ENCODE data around the gene C14orf132. TPM values are rescaled to one million over a fixed set of nuclear protein-coding genes. Genes with fewer than 3 reads are reported as not detected.

C14orf132 gene
- total and polyA plus RNA-seq, 10 of the 15 experiments (the other 5 are each of a cell fraction or from before 2014, with no cell fraction given), result under 0.01 to 1.2 (median 0.03) TPM; not detected in 2

DNA sequence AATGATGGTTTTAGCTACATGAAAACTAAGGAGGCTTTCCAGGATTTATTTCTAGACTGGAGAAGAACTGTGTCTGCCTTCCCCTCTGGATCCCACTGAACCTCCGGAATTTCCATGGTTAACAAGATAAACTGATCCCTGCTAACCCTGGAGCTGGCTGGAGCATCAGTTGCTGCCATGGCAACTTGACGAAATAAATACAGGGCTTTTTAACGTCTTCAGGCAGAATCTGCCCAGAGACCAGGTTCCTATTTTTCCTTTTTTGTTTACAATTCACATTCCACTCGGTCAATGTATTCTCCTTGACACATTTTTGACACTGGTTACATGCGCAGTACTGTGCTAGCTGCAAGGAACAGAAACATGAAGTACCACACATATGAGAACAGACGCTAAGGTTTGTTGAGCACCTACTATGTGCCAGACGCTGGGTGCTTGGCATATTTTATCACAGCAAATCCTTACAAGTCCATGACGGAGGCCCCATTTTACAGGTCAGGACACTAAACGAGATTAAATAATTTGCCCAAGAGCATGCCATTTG, 1.7 kb downstream of the C14orf132 start:
- TF ChIP-seq ZZZ3 (IDR thresholded peaks at IDR 0.05; ENCODE audit: control insufficient read depth, insufficient read length, low read depth) (no peak), BHLHE40 (IDR thresholded peaks at IDR 0.05; ENCODE audit: borderline replicate concordance in 1 of 2, low read depth in 2 of 2, low read length in 1 of 2) (no peak), SMAD1 (IDR thresholded peaks at IDR 0.05; ENCODE audit: low read depth, partially characterized antibody) (no peak), NR2C1 (IDR thresholded peaks at IDR 0.05) (no peak), CBFB (IDR thresholded peaks at IDR 0.05; ENCODE audit: low read depth) (no peak), NR2F1 (conservative IDR thresholded peaks at IDR 0.05) (no peak)
- TF ChIP-seq, protein P1, sequence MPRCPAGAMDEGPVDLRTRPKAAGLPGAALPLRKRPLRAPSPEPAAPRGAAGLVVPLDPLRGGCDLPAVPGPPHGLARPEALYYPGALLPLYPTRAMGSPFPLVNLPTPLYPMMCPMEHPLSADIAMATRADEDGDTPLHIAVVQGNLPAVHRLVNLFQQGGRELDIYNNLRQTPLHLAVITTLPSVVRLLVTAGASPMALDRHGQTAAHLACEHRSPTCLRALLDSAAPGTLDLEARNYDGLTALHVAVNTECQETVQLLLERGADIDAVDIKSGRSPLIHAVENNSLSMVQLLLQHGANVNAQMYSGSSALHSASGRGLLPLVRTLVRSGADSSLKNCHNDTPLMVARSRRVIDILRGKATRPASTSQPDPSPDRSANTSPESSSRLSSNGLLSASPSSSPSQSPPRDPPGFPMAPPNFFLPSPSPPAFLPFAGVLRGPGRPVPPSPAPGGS (IDR thresholded peaks at IDR 0.05; ENCODE audit: borderline replicate concordance, insufficient read depth, low read depth, low read length, poor library complexity, severe bottlenecking), result no peak
- TF ChIP-seq, protein P2, sequence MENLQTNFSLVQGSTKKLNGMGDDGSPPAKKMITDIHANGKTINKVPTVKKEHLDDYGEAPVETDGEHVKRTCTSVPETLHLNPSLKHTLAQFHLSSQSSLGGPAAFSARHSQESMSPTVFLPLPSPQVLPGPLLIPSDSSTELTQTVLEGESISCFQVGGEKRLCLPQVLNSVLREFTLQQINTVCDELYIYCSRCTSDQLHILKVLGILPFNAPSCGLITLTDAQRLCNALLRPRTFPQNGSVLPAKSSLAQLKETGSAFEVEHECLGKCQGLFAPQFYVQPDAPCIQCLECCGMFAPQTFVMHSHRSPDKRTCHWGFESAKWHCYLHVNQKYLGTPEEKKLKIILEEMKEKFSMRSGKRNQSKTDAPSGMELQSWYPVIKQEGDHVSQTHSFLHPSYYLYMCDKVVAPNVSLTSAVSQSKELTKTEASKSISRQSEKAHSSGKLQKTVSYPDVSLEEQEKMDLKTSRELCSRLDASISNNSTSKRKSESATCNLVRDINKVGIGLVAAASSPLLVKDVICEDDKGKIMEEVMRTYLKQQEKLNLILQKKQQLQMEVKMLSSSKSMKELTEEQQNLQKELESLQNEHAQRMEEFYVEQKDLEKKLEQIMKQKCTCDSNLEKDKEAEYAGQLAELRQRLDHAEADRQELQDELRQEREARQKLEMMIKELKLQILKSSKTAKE (IDR thresholded peaks at IDR 0.05; ENCODE audit: low read depth, poor library complexity, severe bottlenecking), result no peak
- TF ChIP-seq, protein P3, sequence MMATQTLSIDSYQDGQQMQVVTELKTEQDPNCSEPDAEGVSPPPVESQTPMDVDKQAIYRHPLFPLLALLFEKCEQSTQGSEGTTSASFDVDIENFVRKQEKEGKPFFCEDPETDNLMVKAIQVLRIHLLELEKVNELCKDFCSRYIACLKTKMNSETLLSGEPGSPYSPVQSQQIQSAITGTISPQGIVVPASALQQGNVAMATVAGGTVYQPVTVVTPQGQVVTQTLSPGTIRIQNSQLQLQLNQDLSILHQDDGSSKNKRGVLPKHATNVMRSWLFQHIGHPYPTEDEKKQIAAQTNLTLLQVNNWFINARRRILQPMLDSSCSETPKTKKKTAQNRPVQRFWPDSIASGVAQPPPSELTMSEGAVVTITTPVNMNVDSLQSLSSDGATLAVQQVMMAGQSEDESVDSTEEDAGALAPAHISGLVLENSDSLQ (IDR thresholded peaks at IDR 0.05), result no peak
- in situ Hi-C loops (cut with MboI), result no loop called here
- H3K36me3 ChIP-seq (ENCODE audit: control insufficient read depth in 2 of 2, insufficient read depth in 2 of 2, low read length in 1 of 2), result no peaks in the 10 kb centered on the region
- FAIRE-seq (no peak), DNase-seq (ENCODE audit: low read depth, low spot score) (no peak), ATAC-seq (no peak)
- no peaks in the 10 kb centered on the region for H3K79me2 ChIP-seq (ENCODE audit: control insufficient read depth, insufficient read depth, low read length)
- peaks cover 7 to 12% of the 10 kb centered on the region in 2 experiments; a peak in 3 of 4 replicates for H3K27me3 ChIP-seq (replicated peaks in 1 of 2; ENCODE audit: control insufficient read depth in 2 of 2, insufficient read depth in 2 of 2, low read length in 1 of 2)
- POLR2A ChIA-PET, result no interaction called here
- H3K9ac ChIP-seq (ENCODE audit: control insufficient read depth, insufficient read depth, low read length), result no peak overlapping the region
- CTCF ChIA-PET, result no interaction called here
- no peak overlapping the region for H2AFZ ChIP-seq (ENCODE audit: control insufficient read depth, low read depth, low read length)
- H3K4me2 ChIP-seq (ENCODE audit: control insufficient read depth, insufficient read depth), result no peak overlapping the region
- H3K4me1 ChIP-seq (ENCODE audit: control insufficient read depth, insufficient read depth, low read length), result no peaks in the 10 kb centered on the region
- intact Hi-C loops (cut with micrococcal nuclease; ENCODE audit: unreplicated experiment), result no loop called here
- no peaks in the 10 kb centered on the region; the same call in 2 of the 3 replicates for H3K9me3 ChIP-seq (replicated peaks; ENCODE audit: control insufficient read depth, insufficient read depth, low read length)
- SMC1A ChIA-PET (ENCODE audit: uncharacterized antibody, unreplicated experiment), result no interaction called here
- H3K4me3 ChIP-seq, result no peak overlapping the region
- RAD21 ChIA-PET (ENCODE audit: unreplicated experiment), result no interaction called here
- BruUV-seq (replicated peaks), result no TSS peak
- no peak overlapping the region for H3K27ac ChIP-seq (ENCODE audit: control insufficient read depth, insufficient read depth)
- WGBS (ENCODE audit: insufficient coverage, insufficient replicate concordance, low lambda C conversion rate, missing lambda C conversion rate), result 58% methylated on average over 9 of the region's 9 CpGs
- no peaks in the 10 kb centered on the region for H4K20me1 ChIP-seq (ENCODE audit: control insufficient read depth, insufficient read depth)
